HepG2 (cell line): ENCODE results near the gene ARL6IP4. TPM values are rescaled to one million over a fixed set of nuclear protein-coding genes. Genes with fewer than 3 reads are reported as not detected.

Experiments
- ATF2 ChIP-seq: sonication (generic); formaldehyde crosslinking; IDR thresholded peaks from 2 replicates; pipeline ENCODE4 v1.4.0; 2020; ENCODE audit warnings: missing genetic modification reagents
- CEBPB ChIP-seq: IDR thresholded peaks from 2 replicates; pipeline ENCODE4 v1.6.1; 2011; ENCODE audit warnings: low read depth, low read length, improper control_type of control experiment, borderline replicate concordance
- ELF4 ChIP-seq: sonication (generic); formaldehyde crosslinking; IDR thresholded peaks from 2 replicates; pipeline ENCODE4 v1.5.0; 2020; ENCODE audit warnings: missing genetic modification reagents, mild to moderate bottlenecking, moderate library complexity, borderline replicate concordance
- FIP1L1 ChIP-seq: fragments of 200-400 bp; formaldehyde crosslinking; IDR thresholded peaks from 2 replicates; pipeline ENCODE4 v1.6.1; 2018; ENCODE audit warnings: low read depth, mild to moderate bottlenecking, low read length, moderate library complexity, borderline replicate concordance; ENCODE audit not compliant: insufficient read depth
- HMGXB3 ChIP-seq: sonication (generic); formaldehyde crosslinking; IDR thresholded peaks from 2 replicates; pipeline ENCODE4 v1.4.0; 2020; ENCODE audit warnings: missing genetic modification reagents, borderline replicate concordance
- IRX3 ChIP-seq: sonication (generic); formaldehyde crosslinking; IDR thresholded peaks from 2 replicates; pipeline ENCODE4 v1.8.1; 2023; ENCODE audit warnings: mild to moderate bottlenecking, low read depth, missing genetic modification reagents, borderline replicate concordance
- NCOA2 ChIP-seq: sonication (generic); formaldehyde crosslinking; IDR thresholded peaks from 2 replicates; pipeline ENCODE4 v1.8.0; 2022; ENCODE audit warnings: inconsistent platforms
- PPARG ChIP-seq: conservative IDR thresholded peaks from 2 replicates; pipeline ENCODE4 v1.6.1; 2016; ENCODE audit warnings: missing biosample characterization, missing genetic modification reagents
- YY1 ChIP-seq: IDR thresholded peaks from 2 replicates; pipeline ENCODE4 v1.6.1; 2011; ENCODE audit warnings: low read length, low read depth, moderate library complexity, mild to moderate bottlenecking; ENCODE audit not compliant: insufficient read depth, insufficient replicate concordance
- ZNF160 ChIP-seq: sonication (generic); formaldehyde crosslinking; IDR thresholded peaks from 2 replicates; pipeline ENCODE4 v1.8.0; 2022; ENCODE audit warnings: mild to moderate bottlenecking, inconsistent platforms, missing genetic modification reagents
- ZNF496 ChIP-seq: sonication (generic); formaldehyde crosslinking; IDR thresholded peaks from 2 replicates; pipeline ENCODE4 v1.8.1; 2023; ENCODE audit warnings: mild to moderate bottlenecking, moderate library complexity, missing genetic modification reagents; ENCODE audit not compliant: insufficient replicate concordance
- ZNF598 ChIP-seq: sonication (generic); formaldehyde crosslinking; IDR thresholded peaks from 2 replicates; pipeline ENCODE4 v1.5.1; 2020; ENCODE audit warnings: mild to moderate bottlenecking, missing genetic modification reagents, borderline replicate concordance
- ZNF687 ChIP-seq: sonication (generic); formaldehyde crosslinking; IDR thresholded peaks from 2 replicates; pipeline ENCODE4 v1.5.1; 2020; ENCODE audit warnings: mild to moderate bottlenecking, missing genetic modification reagents, moderate library complexity
- ZSCAN9 ChIP-seq: IDR thresholded peaks from 2 replicates; pipeline ENCODE4 v1.6.1; 2016; ENCODE audit warnings: borderline replicate concordance
- polyA plus RNA-seq, 8 experiments: library from polyadenylated mRNA; depleted of rRNA in 3 of 8; stranded (reverse) in 7 of 8; unstranded in 1 of 8; fragments of >200 nt; fragmentation: Illumina TruSeq in 4 of 8; extraction: Trizol in 4 of 8; gene quantifications; 2 replicates each; pipeline versions ENCODE4 v1.2.1 to v1.2.3, GENCODE V29; 2011 to 2016; ENCODE audit warnings: low read depth in 4 of 8, missing spikeins in 1 of 8, mixed read lengths in 1 of 8; ENCODE audit not compliant: insufficient read depth in 1 of 8
- total RNA-seq, 5 experiments: library from RNA; depleted of rRNA; stranded (reverse); fragments of >200 nt; fragmentation: Illumina TruSeq; extraction: Trizol; gene quantifications; 2 replicates each; pipeline ENCODE4 v1.2.3, GENCODE V29; 2016; ENCODE audit warnings: low read depth in 1 of 5

The ARL6IP4 gene
- total and polyA plus RNA-seq, 2 of the 13 experiments (the other 11 are each of a cell fraction or from before 2014, with no cell fraction given): 155 to 220 TPM

- TF ChIP-seq HMGXB3 (no peak), ZNF598 (no peak), FIP1L1 (no peak), IRX3 (CRISPR knock-in tag) (no peak), NCOA2 (peak; percentile 19; the same call in 1 of the 2 replicates), ZNF687 (CRISPR knock-in tag) (peak; percentile 43), YY1 (peak; percentile 31), ZSCAN9 (CRISPR knock-in tag) (0 out of 2 replicates have a peak, but pooled peaks have one; percentile 29), ELF4 (CRISPR knock-in tag) (no peak), ZNF160 (CRISPR knock-in tag) (no peak), CEBPB (no peak), ATF2 (CRISPR knock-in tag) (peak; percentile 45; the same call in 1 of the 2 replicates), PPARG (CRISPR knock-in tag) (no peak), ZNF496 (CRISPR knock-in tag) (no peak)
Observed at GRCh38 chr12:122951979-122952892, 28.2 kb upstream of the ARL6IP4 start (continued).
